ENCODE measurements around the gene ABCA10. TPM values are rescaled to one million over a fixed set of nuclear protein-coding genes. Genes with fewer than 3 reads are reported as not detected.

The ABCA10 gene
- total RNA-seq, 3 donors from 2014 or later = 13.6 to 49.5 (median 16.1) TPM

DNA sequence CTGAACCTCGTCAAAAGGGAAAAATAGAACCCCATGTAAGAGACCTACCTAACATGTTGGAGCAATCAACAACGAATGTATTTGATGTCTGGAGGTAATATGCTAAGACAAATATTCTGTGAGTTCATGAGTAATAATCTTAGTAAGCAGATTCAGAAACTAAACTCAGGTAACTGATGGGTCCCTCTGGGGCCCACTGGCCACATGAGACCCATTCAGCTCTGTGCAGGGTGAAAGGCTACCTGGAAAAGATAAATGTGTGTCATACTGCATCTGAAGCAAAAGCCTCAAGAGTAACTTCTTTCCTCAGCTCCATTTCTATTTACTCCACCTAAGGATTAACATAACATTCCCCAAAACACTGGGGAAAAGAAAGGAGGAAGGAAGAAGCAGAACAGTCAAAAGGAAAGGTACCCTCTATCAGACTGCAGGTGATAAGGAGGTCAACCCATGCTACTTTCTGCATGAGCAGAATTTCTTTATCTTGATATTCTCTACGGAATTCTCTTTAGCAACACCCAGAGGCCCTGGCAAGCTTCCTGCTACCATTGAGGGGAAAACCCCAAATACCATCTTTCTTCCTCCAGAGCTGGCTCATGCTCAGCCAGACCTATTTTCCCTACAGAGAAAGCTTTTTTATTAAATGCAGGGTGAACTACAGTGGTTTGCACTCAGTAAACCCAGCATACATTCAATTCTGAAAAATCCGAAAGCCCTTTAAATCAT lies 49.2 kb downstream of the ABCA10 start:
- TF ChIP-seq, protein P1, sequence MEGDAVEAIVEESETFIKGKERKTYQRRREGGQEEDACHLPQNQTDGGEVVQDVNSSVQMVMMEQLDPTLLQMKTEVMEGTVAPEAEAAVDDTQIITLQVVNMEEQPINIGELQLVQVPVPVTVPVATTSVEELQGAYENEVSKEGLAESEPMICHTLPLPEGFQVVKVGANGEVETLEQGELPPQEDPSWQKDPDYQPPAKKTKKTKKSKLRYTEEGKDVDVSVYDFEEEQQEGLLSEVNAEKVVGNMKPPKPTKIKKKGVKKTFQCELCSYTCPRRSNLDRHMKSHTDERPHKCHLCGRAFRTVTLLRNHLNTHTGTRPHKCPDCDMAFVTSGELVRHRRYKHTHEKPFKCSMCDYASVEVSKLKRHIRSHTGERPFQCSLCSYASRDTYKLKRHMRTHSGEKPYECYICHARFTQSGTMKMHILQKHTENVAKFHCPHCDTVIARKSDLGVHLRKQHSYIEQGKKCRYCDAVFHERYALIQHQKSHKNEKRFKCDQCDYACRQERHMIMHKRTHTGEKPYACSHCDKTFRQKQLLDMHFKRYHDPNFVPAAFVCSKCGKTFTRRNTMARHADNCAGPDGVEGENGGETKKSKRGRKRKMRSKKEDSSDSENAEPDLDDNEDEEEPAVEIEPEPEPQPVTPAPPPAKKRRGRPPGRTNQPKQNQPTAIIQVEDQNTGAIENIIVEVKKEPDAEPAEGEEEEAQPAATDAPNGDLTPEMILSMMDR (IDR thresholded peaks at IDR 0.05) = no peak
- TF ChIP-seq POLR2A (IDR thresholded peaks at IDR 0.05) (no peak), POLR2AphosphoS5 (IDR thresholded peaks at IDR 0.05) (no peak)
- Histone ChIP-seq H3K27ac (no peak overlapping the region), H3K36me3 (no peaks in the 10 kb centered on the region), H3K9me3 (no peaks in the 10 kb centered on the region), H3K27me3 (no peaks in the 10 kb centered on the region), H3K4me3 (no peak overlapping the region), H3K4me1 (no peaks in the 10 kb centered on the region)
- intact Hi-C loops (cut with DNase I; ENCODE audit: low total_unique reads) = no loop called here
- no peak for DNase-seq (ENCODE audit: low spot score in 2 of 2)

DNA sequence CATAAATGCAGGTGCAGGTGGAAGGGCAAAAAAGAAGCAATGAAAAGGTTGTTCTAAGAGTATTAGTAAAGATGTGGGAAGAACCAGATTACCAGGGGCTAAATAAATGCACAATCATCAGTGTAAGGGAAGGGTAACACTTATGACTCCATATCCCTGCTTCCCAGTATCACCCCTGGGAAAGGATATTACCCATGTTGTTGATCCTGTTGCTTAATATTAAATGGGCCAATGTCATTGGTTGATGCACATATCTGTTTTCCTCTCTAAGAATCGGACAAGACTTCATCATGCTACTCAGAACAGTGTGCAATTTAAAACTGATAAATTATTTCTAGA lies 52.2 kb downstream of the ABCA10 start:
- Histone ChIP-seq H3K4me3 (no peak overlapping the region), H3K27me3 (no peaks in the 10 kb centered on the region), H3K9me3 (no peaks in the 10 kb centered on the region), H3K36me3 (peaks cover 4% of the 10 kb centered on the region), H3K4me1 (no peaks in the 10 kb centered on the region), H3K27ac (no peak overlapping the region)
- no peak for DNase-seq (ENCODE audit: low spot score in 2 of 2)
- TF ChIP-seq, protein P1 (IDR thresholded peaks at IDR 0.05) = no peak
- TF ChIP-seq POLR2A (IDR thresholded peaks at IDR 0.05) (no peak), POLR2AphosphoS5 (IDR thresholded peaks at IDR 0.05) (no peak)
- intact Hi-C loops (cut with DNase I; ENCODE audit: low total_unique reads) = no loop called here

DNA sequence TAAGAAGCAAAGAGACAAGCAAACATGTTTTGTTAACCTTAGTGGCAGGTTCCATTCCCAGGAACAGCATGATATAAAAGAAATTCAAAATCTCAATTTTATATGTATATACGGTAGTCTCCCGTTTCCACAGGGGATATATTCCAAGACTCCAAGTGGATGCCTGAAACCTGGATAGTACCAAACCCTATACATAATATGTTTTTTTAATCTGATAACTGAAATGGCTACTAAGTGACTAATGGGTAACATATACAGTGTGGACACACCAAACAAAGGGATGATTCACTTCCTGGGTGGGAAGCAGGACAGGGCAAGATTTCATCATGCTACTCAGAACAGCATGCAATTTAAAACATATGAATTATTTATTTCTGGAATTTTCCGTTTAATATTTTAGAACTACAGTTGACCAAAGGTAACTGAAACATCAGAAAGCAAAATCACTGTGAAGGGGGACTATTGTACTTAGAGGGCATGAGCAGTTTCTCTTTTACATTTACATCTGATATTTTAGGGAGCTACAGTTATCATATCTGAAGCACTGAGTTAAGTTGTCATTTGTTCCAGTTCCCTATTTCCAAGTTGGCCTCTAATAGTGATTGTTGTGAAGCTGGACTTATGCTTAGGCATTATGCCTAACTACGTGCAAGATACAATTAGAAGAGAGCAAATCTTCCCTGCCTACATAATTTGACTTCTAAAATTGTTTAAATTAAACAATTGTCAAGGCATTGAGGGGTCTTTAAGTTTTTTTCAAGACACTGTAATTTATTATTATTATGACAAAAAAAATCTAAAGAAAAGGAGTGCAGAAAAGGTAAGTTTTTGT lies 52.8 kb downstream of the ABCA10 start:
- H3K27me3 ChIP-seq = no peaks in the 10 kb centered on the region
- H3K4me1 ChIP-seq = no peaks in the 10 kb centered on the region
- no peak overlapping the region for H3K4me3 ChIP-seq
- no peaks in the 10 kb centered on the region for H3K9me3 ChIP-seq
- H3K27ac ChIP-seq = no peak overlapping the region
- no peak for DNase-seq (ENCODE audit: low spot score in 2 of 2)
- TF ChIP-seq, protein P1 (IDR thresholded peaks at IDR 0.05) = no peak
- no peak for TF ChIP-seq POLR2AphosphoS5 (IDR thresholded peaks at IDR 0.05)
- no peak for TF ChIP-seq POLR2A (IDR thresholded peaks at IDR 0.05)
- H3K36me3 ChIP-seq = peaks cover 4% of the 10 kb centered on the region
- intact Hi-C loops (cut with DNase I; ENCODE audit: low total_unique reads) = no loop called here

DNA sequence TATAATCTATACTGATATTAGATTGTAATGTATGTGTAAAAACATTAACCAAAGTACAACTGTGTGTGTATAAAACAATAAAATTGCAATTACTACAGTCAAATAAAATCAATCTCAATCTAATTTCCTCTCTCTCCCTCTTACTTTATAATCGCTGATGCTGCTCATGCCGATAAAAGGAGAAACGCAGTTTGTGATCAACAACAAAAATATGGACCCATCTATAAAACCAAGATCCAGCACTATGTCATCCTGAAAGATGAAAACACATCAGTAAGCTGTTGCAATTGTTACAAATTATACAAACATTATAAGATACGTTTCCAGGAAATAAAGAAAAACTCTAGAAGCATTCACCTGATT lies 53.4 kb downstream of the ABCA10 start:
- H3K9me3 ChIP-seq = no peaks in the 10 kb centered on the region
- H3K27me3 ChIP-seq = no peaks in the 10 kb centered on the region

More for the DNA sequence above, 53.4 kb downstream of the ABCA10 start:
- no peak overlapping the region for H3K4me3 ChIP-seq
- TF ChIP-seq, protein P1 (IDR thresholded peaks at IDR 0.05) = no peak
- TF ChIP-seq POLR2A (IDR thresholded peaks at IDR 0.05) = no peak
- TF ChIP-seq POLR2AphosphoS5 (IDR thresholded peaks at IDR 0.05) = no peak
- H3K27ac ChIP-seq = no peak overlapping the region
- no peak for DNase-seq (ENCODE audit: low spot score in 2 of 2)
- H3K36me3 ChIP-seq = peaks cover 4% of the 10 kb centered on the region
- no peaks in the 10 kb centered on the region for H3K4me1 ChIP-seq
- intact Hi-C loops (cut with DNase I; ENCODE audit: low total_unique reads) = no loop called here

All from breast epithelium (tissue), 4 donors.